Spleen (tissue), 11 donors: ENCODE measurements around the gene PODXL2. TPM values are rescaled to one million over a fixed set of nuclear protein-coding genes. Genes with fewer than 3 reads are reported as not detected.
A peak's percentile ranks its signal among the peaks of the same experiment; 100 is the strongest.

Experiments
- DNase-seq: peaks from one replicate; pipeline ENCODE4 v3.0.0-alpha.2; 2020
- H3K27ac ChIP-seq, 8 donors: fragments of 200-600 bp; sonication (generic) in 7 of 8; 1 replicate in 4 of 8; 2 replicates in 4 of 8; pipeline versions ENCODE4 v1.5.0 to v1.8.0; 2016 to 2021; ENCODE audit warnings: inconsistent platforms in 4 of 8, mild to moderate bottlenecking in 4 of 8, moderate library complexity in 1 of 8
- H3K27me3 ChIP-seq, 7 donors: fragments of 200-600 bp; sonication (generic) in 6 of 7; replicated peaks in 1 of 7; 1 replicate in 4 of 7; 2 replicates in 3 of 7; pipeline versions ENCODE4 v1.5.0 to v1.8.0; 2016 to 2021; ENCODE audit warnings: inconsistent platforms in 3 of 7, mild to moderate bottlenecking in 1 of 7
- H3K36me3 ChIP-seq, 6 donors: fragments of 200-600 bp; sonication (generic) in 5 of 6; 1 replicate in 4 of 6; 2 replicates in 2 of 6; pipeline versions ENCODE4 v1.5.0 to v1.8.0; 2016 to 2021; ENCODE audit warnings: inconsistent platforms in 2 of 6
- H3K4me1 ChIP-seq, 6 donors: fragments of 200-600 bp; sonication (generic) in 5 of 6; 1 replicate in 3 of 6; 2 replicates in 3 of 6; pipeline versions ENCODE4 v1.5.0 to v1.8.0; 2016 to 2021; ENCODE audit warnings: inconsistent platforms in 3 of 6
- H3K4me3 ChIP-seq, 8 donors: fragments of 200-600 bp; sonication (generic) in 7 of 8; 1 replicate in 4 of 8; 2 replicates in 4 of 8; pipeline versions ENCODE4 v1.5.0 to v1.8.0; 2016 to 2021; ENCODE audit warnings: inconsistent platforms in 4 of 8, mild to moderate bottlenecking in 4 of 8, moderate library complexity in 2 of 8
- H3K9me3 ChIP-seq, 8 donors: fragments of 200-600 bp; sonication (generic) in 7 of 8; 1 replicate in 4 of 8; 2 replicates in 4 of 8; pipeline versions ENCODE4 v1.5.0 to v1.8.0; 2016 to 2021; ENCODE audit warnings: inconsistent platforms in 4 of 8
- POLR2A ChIP-seq, 3 donors: fragments of 450-650 bp; IDR thresholded peaks; one replicate each; pipeline ENCODE4 v1.5.1; 2017; ENCODE audit warnings: antibody characterized with exemption in 3 of 3, mild to moderate bottlenecking in 1 of 3
- POLR2AphosphoS5 ChIP-seq, 3 donors: sonication (generic); formaldehyde crosslinking; IDR thresholded peaks; one replicate each; pipeline ENCODE4 v1.5.1; 2017; ENCODE audit warnings: antibody characterized with exemption in 3 of 3
- WGBS, 5 donors: extraction: QIAGEN DNeasy Blood & Tissue Kit in 3 of 5; methylation state at CpG; one replicate each; pipeline versions ENCODE4 v1.1.5 to v1.1.7; 2013 to 2018; 5-methylcytosine and 5-hydroxymethylcytosine counted together
- intact Hi-C: fragments of 100-400 bp; cut with DNase I; formaldehyde crosslinking; loops from one replicate; pipeline ENCODE4 v1.15.0; 2023; ENCODE audit warnings: low total_unique reads
- polyA plus RNA-seq, 3 donors: library from polyadenylated mRNA; stranded (reverse); fragments of 200-250 nt; gene quantifications; one replicate each; pipeline ENCODE4 v1.2.1, GENCODE V29; 2013
- total RNA-seq, 7 donors: library from RNA; depleted of rRNA in 3 of 7; stranded (reverse); fragments of >200 nt in 3 of 7; fragmentation: NEBNext Ultra II Directional in 4 of 7; extraction: Animal tissue kit (Norgen Biotek cat#: 25700) in 4 of 7; gene quantifications; one replicate each; pipeline versions ENCODE4 v1.1.0 to v1.2.1, GENCODE V29; 2016 to 2021
- TF ChIP-seq, protein P1 (sequence below), 11 experiments: fragments of 200-600 bp in 7 of 11; fragments of 450-650 bp in 4 of 11; sonication (generic) in 4 of 11; IDR thresholded peaks in 8 of 11; conservative IDR thresholded peaks in 3 of 11; 1 replicate in 7 of 11; 2 replicates in 4 of 11; pipeline versions ENCODE4 v1.4.0 to v1.8.0; 2016 to 2021; ENCODE audit warnings: antibody characterized with exemption in 11 of 11, inconsistent platforms in 4 of 11, mild to moderate bottlenecking in 1 of 11
- donor health status: healthy with polysubstance abuse.
- donor health status: DM: no; HTN: no; CAD: no; lungs with moderate emphysema.
- donor health status: DM: no; HTN: no; CAD: no.
- donor health status: Bipolar disorder and iron deficiency.
- donor health status: healthy.
- donor health status: DM: no; HTN: no; CAD: no.
- donor health status: DM: yes; HTN: yes; CAD: no.

Gene PODXL2
- total and polyA plus RNA-seq, 10 donors: 0.77 to 3.1 (median 2.4) TPM

DNA sequence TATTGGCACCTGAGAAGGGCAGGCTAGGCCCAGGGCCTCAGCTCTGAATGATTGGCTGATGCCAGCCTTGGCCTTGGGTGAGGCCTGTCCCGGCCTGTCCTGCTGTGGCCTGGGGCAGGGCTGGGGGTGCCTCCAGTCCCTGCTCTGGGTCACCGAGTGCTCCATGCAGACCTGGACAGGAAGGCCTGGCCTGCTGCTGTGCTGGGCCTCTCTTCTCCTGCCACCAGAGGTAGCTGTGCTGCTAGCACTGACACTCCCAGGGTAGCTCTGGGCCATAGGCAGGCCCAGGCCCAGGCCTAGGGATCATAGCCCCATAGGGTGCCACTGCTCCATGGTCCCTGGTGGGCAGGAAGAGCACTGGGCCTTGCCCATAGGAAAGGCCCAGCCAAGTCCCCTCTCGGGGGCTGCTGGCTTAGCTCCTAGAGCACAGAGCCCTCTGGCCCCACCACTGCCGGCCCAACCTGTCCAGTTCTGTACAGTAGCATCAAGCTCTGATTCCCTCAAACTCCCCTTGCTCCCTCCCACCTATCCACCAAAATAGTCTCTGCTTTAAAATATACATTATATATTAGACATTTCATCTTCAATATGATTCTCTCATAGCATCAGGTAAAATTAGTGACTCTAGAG is 62.0 kb downstream of the PODXL2 start:
- 79 to 95% (median 88%) methylated on average over 3 to 4 of the region's 4 CpGs for WGBS, 5 donors

DNA sequence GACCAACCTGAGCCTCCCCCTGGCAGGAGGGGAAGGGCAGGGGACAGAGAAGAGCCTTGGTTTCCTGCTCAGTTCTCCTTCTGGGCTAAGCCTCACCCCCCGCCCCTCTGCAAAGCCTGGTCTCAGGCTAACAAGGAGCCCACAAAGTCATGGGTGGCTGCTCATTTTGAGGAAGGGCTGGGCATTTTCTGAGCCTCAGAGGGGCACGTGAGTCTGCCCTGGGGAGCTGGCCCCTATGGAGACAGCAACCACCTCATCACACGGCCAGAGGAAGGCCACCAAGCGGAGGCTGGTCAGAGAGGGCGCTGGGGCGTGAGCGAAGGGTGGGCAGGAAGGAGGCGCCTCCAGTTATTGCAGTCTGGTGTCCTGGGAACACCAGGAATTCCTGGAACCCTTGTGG is 62.5 kb downstream of the PODXL2 start:
- DNase-seq: peak; percentile 61

More for the DNA sequence above, 62.0 kb downstream of the PODXL2 start:
- H3K9me3 ChIP-seq: no peaks in the 10 kb centered on the region
- no peak overlapping the region for H3K4me3 ChIP-seq
- H3K27ac ChIP-seq: peak overlapping the region in 2 of 8 donors; percentile 5 to 50
- H3K27me3 ChIP-seq: no peaks in the 10 kb centered on the region
- DNase-seq: peak; percentile 76
- TF ChIP-seq POLR2A (IDR thresholded peaks at IDR 0.05): no peak
- TF ChIP-seq, protein P1, sequence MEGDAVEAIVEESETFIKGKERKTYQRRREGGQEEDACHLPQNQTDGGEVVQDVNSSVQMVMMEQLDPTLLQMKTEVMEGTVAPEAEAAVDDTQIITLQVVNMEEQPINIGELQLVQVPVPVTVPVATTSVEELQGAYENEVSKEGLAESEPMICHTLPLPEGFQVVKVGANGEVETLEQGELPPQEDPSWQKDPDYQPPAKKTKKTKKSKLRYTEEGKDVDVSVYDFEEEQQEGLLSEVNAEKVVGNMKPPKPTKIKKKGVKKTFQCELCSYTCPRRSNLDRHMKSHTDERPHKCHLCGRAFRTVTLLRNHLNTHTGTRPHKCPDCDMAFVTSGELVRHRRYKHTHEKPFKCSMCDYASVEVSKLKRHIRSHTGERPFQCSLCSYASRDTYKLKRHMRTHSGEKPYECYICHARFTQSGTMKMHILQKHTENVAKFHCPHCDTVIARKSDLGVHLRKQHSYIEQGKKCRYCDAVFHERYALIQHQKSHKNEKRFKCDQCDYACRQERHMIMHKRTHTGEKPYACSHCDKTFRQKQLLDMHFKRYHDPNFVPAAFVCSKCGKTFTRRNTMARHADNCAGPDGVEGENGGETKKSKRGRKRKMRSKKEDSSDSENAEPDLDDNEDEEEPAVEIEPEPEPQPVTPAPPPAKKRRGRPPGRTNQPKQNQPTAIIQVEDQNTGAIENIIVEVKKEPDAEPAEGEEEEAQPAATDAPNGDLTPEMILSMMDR (IDR thresholded peaks at IDR 0.05 in 8 of 11, conservative IDR thresholded peaks at IDR 0.05 in 3 of 11): peak in 8 of 11 experiments; percentile 5 to 53 (median 40)
- peak in 1 of 3 donors; percentile 13 for TF ChIP-seq POLR2AphosphoS5 (IDR thresholded peaks at IDR 0.05)
- intact Hi-C loops: loop anchor here (10.0 kb wide), 1 partner anchor 134 kb away; the partner anchor contains the start of gene MGLL
- peaks cover 0 to 22% (median 2%) of the 10 kb centered on the region in 6 donors for H3K4me1 ChIP-seq
- H3K36me3 ChIP-seq: peaks cover 0 to 61% (median 7%) of the 10 kb centered on the region in 6 donors

GRCh38 chr3:127691974-127692373 is 63.0 kb downstream of the PODXL2 start:
- peaks cover 5 to 33% (median 12%) of the 10 kb centered on the region in 6 donors for H3K4me1 ChIP-seq
- TF ChIP-seq, protein P1 (IDR thresholded peaks at IDR 0.05 in 8 of 11, conservative IDR thresholded peaks at IDR 0.05 in 3 of 11): no peak
- TF ChIP-seq POLR2AphosphoS5 (IDR thresholded peaks at IDR 0.05) (no peak), POLR2A (IDR thresholded peaks at IDR 0.05) (no peak)
- peaks cover 0 to 61% (median 7%) of the 10 kb centered on the region in 6 donors for H3K36me3 ChIP-seq
- 87 to 100% (median 95%) methylated on average over 6 of the region's 6 CpGs for WGBS, 5 donors
- H3K27me3 ChIP-seq: no peaks in the 10 kb centered on the region
- no peak overlapping the region for H3K4me3 ChIP-seq
- no peak overlapping the region for H3K27ac ChIP-seq
- no peak for DNase-seq
- intact Hi-C loops: loop anchor here (10.0 kb wide), 1 partner anchor 133 kb away; the partner anchor contains the start of gene MGLL
- no peaks in the 10 kb centered on the region for H3K9me3 ChIP-seq

More for the DNA sequence above, 62.5 kb downstream of the PODXL2 start:
- H3K4me1 ChIP-seq: peaks cover under 1 to 28% (median 7%) of the 10 kb centered on the region in 6 donors
- H3K9me3 ChIP-seq: no peaks in the 10 kb centered on the region
- peak overlapping the region in 2 of 8 donors; percentile 5 to 50 for H3K27ac ChIP-seq
- no peak overlapping the region for H3K4me3 ChIP-seq
- 67 to 84% (median 70%) methylated on average over 8 of the region's 8 CpGs for WGBS, 5 donors
- H3K27me3 ChIP-seq: no peaks in the 10 kb centered on the region
- peak in 1 of 3 donors; percentile 12 for TF ChIP-seq POLR2AphosphoS5 (IDR thresholded peaks at IDR 0.05)
- TF ChIP-seq POLR2A (IDR thresholded peaks at IDR 0.05): no peak
- H3K36me3 ChIP-seq: peaks cover 0 to 61% (median 7%) of the 10 kb centered on the region in 6 donors
- intact Hi-C loops: loop anchor here (10.0 kb wide), 1 partner anchor 133 kb away; the partner anchor contains the start of gene MGLL

DNA sequence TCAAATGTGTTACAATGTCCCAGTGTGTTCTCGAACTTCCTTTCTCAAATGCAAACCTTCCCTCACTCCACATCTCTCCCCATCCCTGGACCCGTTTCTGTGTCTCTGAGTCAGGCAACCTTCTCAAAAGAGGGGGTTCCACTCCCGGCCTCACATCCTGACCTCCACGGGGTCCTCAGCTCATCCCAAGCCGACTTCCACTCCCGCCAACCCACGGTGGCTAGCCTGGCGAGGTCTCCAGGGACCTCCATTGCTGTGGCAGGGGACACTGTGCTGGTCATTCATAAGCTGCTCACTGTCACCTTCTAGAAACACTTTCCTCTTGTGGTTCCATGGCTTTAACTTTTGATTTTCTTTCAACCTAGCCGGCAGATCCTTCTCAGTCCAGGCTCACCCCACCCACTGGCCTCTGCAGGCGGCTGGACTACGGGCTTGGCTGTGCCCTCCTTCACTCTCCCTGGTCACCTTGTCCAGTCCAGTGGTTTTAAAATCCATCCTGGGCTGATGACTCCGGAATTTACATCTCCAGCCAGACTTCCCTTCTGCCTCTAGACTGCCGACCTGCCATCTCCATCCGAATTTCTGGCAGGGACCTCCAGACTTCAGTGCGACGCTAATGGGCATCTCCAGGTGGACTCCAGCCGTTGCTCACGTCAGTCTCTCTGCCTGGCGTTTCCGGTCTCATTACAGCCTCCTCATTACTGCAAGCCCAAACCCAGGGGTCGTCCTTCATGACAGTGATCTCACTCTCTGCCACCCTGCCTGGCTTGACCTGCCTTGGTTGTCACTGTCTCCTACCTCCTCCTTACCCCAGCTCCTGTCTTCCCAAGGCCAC is 63.7 kb downstream of the PODXL2 start:
- WGBS, 5 donors: 86 to 93% (median 91%) methylated on average over 21 of the region's 21 CpGs
- H3K4me3 ChIP-seq: no peak overlapping the region
- no peaks in the 10 kb centered on the region for H3K9me3 ChIP-seq
- intact Hi-C loops: loop anchor here (10.0 kb wide), 1 partner anchor 132 kb away; the partner anchor contains the start of gene MGLL
- H3K27ac ChIP-seq: no peak overlapping the region
- H3K36me3 ChIP-seq: peaks cover 0 to 61% (median 7%) of the 10 kb centered on the region in 6 donors
- H3K4me1 ChIP-seq: peaks cover 11 to 40% (median 19%) of the 10 kb centered on the region in 6 donors
- TF ChIP-seq POLR2A (IDR thresholded peaks at IDR 0.05) (no peak), POLR2AphosphoS5 (IDR thresholded peaks at IDR 0.05) (no peak)
- TF ChIP-seq, protein P1 (IDR thresholded peaks at IDR 0.05 in 8 of 11, conservative IDR thresholded peaks at IDR 0.05 in 3 of 11): no peak
- DNase-seq: peak; percentile 69
- H3K27me3 ChIP-seq: no peaks in the 10 kb centered on the region
